Head of caudate nucleus (tissue), 42 donors: ENCODE measurements around the gene NACAD.

Source experiments
- DNase-seq, 42 donors: peaks; one replicate each; pipeline versions ENCODE4 v3.0.0 to v3.0.0-alpha.2; 2020 to 2021; ENCODE audit warnings: mixed read lengths in 7 of 42
- intact Hi-C: fragments of 100-400 bp; cut with DNase I; formaldehyde crosslinking; loops from one replicate; pipeline ENCODE4 v1.15.0; 2022

NACAD gene

DNA sequence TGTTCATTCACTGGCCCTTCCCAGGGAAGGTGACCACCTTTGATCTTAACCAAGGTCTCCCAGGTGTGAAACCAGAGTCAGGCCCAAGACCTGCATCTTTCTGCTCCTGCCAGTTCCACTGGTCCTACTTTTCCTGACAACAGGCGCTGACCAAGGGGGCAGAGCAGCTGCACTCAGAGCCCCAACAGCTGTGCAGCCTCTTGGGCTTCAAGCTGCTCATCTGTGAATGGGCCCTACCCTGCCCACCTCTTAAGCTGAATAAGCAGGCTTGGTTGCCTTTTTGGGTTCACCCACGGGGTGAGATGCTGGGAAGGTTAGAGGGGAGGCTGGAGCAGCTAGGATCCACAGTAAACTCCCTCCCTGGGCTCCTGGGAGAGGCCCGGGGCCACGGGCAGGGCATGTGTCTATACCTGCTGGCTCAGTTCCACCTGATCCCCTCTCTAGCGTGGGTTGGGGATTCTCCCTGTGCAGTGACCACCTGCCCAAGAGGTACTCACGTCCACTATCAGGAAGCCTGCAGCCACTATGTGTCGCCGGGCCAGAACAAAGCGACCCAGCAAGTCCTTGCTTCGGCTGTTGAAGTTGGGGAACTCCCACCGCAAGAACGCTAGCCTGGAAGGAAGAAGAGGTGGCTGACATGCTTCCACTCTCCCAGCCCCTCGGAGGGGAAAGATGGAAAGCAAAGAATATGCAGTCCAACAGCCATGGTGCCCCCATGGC, 12.2 kb upstream of the NACAD start:
- intact Hi-C loops = no loop called here
- DNase-seq = peak in 1 of 42 donors; percentile 15

DNA sequence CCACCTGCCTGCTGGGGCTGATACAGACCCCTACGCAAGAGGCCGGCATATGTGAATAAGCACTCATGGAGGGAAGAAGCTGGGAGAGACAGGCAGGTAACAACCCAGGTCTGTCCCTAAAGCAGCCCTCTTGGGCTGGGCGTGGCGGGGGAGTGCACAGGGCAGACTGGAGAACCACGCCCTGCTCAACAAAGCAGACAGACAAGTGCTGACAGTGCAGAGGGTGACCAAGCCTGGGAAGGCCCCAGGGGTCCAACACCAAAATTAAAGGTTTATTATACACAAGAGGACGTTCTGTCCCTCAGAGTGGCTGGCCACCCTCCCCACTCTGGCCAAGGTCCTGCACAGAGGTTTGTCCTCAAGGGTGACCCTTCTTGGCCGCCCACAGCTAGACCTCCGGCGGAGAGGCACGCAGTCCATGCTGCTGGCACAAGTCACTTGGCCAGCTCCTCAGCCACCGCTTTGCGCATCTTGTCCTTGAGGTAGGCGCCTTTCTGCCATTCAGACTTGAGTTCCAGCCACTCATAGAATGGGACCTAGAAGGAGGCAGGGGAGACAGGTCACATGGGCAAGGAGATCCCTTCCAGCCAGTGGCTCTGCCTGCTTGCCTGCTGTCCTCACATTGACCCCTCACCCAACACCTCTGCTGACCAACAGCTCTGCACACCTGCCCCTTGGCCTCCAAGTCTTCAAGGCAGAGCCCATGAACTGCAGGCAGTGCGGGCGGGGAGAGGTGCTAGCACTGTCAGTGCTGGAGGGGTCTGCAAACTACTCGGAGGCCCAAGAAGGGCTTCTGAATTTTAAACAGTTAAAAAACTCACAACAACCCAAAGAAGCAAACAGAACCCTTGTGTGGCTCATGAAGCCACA, 11.4 kb upstream of the NACAD start:
- intact Hi-C loops = no loop called here

DNA sequence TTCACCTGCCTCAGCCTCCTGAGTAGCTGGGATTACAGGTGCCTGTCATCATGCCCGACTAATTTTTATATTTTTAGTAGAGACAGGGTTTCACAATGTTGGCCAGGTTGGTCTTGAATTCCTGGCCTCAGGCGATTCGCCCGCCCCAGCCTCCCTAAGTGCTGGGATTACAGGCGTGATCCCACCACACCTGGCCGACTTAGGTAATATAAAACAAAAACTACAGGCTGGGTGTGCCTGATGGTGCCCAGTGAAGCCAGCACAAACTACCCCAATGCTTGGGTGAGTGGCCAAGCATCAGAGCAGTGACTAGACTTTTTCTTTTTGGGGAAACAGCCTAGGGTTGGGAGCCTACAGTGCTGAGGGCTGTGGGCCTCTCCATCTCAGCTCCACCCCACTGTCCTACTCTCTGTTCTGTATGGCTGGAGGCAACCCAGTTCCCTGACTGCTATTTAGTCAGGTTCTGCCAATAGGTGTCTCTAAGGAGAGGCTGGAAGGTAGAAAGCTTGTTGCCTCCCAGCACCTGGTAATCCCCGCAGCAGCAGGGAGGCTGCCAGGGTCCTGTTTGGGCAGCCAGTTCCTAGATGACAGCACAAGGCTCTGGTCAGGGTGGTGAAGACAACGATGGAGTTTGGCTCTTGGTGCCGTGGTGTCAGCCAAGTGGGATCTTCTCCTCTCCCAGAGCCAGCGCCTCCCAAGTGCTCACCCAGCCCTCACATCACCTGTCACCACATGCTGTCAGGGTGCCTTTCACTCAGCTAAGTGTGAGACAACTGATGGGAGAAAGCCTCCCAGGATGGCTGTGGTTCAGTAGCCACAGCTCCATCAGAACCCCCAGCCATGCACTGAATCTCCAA, 10.4 kb upstream of the NACAD start:
- peak in 1 of 42 donors; percentile 7 for DNase-seq
- intact Hi-C loops = no loop called here

More for the DNA sequence above, 11.4 kb upstream of the NACAD start:
- DNase-seq = peak in 2 of 42 donors; percentile 5 to 23

DNA sequence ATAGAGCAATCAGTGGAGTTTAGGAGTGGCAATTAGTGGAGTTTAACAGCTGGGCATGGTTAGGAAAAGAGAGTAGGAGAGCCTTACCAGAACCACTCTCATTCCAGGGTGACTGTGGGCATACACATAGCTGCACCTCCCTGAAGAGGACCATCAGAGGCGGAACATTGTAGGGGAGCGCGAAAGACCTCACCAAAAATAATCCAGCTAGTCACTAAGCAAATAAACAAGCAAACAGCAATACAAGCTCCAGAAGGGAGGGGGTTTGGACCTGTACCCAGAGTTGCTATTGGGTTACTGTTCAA, 4.1 kb upstream of the NACAD start:
- intact Hi-C loops = no loop called here

DNA sequence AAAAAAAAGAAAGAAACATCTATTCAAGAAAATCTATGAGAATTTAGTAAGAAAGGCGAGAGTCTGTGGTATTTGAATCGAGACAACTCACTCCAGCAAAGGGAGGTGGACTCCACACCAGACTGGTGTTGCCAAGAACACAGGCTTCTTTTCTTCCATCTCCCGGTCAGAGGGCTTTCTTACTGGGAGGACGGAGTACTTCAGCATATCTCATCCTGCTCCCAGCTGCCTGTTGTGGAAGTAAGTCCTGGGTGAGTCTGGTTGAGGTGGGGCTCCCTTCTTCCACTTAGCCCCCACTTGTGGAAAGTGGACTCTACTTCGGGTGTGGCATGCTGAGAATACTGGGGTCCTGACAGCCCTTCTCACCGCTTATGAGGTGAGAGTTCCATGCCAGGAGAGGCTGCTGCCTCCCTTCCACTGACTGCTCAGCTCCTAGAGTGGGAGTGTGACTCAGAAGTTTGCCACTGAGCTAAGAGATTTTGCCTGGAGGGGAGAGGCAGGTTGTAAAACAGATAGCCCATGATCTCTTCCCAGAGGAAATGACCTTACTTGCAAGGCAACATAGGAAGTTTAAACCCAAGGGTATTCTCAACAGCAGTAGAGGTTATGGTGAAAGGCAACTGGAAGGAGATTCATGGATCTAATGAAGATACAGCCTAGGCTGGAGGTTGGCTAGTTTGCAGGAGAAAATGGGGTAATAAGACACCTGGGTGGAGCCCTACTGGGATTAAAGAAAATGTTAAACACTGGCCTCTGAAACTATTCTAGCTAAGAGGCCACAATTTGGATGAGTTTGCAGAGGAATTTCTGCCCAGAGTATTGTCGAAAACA, 3.5 kb upstream of the NACAD start:
- DNase-seq = peak in 2 of 42 donors; percentile 19 to 21
- intact Hi-C loops = no loop called here

More for the DNA sequence above, 4.1 kb upstream of the NACAD start:
- peak in 2 of 42 donors; percentile 2 to 6 for DNase-seq

DNA sequence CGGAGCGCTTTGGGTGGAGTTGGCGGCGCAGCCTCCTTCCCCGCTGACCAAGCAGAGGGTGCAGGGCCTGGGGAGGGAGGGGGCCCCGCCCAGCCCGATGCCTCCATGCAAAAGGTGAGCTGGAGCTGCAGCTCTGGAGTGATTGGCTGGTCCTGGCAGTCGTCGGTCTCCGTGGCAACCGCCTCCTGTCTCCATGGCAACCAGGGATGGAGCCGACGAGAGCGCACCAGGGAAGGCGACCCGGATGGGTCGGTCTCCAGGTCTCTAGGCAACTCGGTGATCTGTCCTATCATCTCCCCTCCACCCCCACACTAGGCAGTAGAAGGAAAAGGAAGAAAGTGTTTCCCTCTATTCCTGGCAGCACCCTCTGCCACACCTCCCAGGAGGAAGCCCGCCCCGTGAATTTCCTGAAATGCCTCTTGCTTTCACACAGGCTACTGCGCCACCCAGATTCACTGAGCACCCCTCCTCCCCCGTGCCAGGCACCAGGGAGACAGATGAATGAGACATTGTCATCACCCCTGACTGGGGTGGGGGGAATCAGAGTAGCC, 647 bp upstream of the NACAD start:
- peak; percentile 94 to 99 (median 97) for DNase-seq
- intact Hi-C loops = loop anchor here (1.0 kb wide), 1 partner anchor 89 kb away; the partner anchor contains the start of gene CCM2

DNA sequence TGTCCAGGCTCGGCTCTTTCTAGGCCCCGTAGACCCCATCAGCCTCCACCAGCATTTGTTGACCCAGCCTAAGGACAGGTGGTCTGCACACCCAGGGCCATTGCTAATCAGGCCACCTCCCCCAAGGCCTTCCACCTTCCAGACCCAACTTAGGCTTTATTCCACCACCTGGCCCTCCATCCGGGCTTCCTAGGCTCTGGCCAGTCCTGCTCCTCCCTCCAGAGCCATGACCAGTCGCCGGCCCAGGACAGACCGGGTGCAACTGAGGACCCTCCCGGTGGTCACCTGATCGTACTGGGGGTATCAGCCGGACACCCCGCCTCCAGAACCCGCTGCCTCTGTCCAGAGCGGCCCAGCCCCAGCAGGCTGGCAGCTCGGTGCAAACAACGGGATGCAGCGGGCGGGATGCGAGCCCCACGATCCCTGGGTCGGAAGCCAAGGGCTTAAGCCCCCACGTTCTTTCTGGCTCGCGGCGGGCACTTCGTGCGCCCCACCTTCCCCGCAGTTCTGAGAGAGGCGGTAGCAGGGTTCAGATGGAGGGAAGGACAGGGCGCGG, 545 bp downstream of the NACAD start:
- intact Hi-C loops = no loop called here
- DNase-seq = peak in 1 of 42 donors; percentile 23

DNA sequence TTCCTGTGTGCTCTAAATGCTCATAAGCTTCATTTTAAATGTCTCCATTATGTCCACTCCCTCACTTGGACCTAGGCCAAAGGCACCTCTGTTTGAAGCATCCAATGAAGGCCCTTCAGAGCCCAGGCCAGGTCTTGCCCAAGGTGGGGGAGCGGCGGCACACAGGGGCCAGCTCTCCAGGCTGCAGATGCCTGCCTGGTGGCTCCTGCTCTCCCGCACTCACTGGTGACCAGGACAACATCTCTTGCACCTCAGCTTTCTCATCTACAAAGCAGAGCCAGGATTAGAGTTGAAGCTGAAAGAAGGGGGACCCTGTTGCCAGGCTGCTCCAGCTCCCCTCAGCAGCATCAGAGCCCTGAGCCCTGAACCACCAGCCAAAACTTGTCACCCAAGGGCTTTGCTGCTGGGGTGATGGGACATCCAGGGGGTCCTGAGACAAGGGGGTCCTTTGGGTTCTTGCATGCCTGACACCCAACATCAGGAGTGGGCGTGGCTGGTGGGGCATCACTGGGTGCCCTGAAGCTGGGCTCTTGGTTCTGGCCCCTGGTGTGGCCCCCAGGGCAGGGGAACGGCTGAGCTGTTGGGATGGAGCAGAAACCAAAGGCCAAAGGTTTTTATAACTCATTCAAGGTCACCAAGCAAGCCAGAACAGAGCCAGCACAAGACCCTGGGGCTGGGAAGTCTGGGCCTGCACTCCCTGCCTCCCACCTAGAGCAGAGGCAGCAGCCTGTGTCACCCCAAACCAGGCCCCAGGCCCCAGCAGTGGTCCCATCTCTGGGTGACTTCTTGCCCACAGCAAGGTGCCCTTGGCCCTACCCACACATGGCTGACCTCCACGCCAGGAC, 1.2 kb downstream of the NACAD start:
- intact Hi-C loops = no loop called here
- DNase-seq = no peak

DNA sequence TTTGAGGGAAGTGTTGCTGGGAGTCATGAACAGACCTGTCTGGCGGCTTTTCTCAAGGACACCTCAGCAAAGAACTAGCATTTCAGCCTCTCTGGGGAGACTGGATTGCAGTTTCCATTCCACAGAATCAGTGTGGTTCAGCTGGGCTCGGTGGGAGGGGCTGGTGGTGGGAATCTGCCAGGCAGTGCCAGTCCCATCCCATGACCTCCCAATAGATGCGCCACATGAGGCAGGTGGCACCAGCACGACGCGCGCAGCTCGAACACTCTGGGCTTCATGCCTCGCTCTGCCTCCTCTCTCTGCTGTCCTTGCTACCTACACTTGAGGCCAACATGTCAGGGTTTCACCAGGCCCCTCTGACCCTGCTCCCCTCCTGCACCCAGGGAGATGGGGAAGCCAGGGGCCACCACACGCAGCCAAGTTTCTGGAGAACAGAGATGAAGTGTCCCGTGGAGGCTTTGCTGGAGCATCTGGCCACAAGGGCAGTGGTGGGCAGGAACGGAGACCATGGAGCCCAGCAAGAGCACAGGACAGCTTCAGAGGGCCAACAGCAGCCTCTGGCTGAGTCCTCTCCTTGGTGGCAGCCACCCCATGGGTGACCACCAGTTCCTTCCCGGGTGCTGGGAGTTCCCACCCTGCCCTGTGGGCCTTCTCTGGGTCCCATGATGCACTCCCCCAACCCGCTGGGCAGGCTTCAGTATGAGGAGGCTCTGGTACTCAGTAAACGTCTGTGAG, 2.3 kb downstream of the NACAD start:
- peak; percentile 51 to 94 (median 82) for DNase-seq
- intact Hi-C loops = no loop called here

DNA sequence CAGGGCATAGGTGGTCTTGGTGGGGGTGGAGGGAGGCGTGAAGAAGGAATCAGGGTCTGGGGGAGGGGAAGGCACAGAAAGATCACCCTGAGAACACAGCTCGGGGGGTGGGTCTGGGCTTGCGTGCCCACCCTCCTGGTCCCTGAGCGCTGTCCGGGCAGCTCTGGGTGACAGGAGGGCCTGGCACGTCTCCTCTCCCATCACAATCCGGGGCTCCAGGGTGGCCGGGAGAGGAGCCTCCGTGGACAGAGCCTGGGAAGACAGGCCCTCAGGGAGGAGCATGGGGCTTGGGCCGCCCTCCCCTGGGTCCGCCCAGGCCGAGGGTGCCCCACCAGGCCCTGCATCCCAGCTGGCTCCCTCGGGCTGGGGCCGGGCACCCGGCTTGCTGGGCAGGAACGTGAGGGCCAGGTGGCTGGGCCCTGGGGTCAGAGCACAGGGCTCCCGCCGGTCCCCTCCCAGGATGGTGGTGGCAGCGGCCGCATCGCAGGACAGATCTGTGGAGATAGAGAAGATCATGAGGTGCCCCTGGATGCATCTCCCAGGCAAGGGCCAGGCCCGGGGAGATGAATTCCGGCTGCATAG, 3.1 kb downstream of the NACAD start:
- intact Hi-C loops = no loop called here
- no peak for DNase-seq

DNA sequence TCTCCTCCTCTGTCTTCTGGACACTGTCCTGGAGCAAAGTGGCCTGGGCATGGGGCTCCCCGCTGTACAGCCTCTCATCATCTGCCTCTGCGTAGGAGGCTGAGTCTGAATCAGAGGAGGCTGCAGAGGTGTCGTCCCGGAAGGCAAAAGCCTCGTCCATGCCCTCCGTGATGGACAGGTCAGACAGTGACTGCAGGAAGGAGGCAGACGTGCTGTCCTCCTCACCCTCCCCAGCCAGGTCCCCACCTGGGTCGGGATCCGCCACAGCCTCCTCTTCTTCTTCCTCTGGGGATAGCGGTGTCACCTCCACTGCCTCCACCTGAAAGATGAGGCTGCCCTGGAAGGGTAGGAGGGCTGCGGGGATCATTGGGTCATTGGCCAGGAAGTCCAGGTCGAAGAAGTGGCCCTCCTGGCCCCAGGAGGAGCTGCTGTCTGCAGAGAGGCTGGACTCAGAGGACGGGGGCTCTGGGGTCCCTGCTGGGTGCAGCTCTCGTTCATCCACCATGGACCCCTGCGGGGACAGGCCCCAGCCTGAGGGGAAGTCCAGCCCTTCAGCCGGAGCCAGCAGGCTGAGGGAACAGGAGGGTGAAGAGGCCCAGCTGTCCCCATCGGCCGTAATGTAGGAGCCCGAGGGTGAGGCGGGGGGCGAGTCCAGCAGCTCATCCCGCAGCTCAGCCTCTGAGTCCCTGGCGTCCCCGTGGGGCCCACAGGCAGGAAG, 3.7 kb downstream of the NACAD start:
- DNase-seq = peak in 1 of 42 donors; percentile 27
- intact Hi-C loops = no loop called here

DNA sequence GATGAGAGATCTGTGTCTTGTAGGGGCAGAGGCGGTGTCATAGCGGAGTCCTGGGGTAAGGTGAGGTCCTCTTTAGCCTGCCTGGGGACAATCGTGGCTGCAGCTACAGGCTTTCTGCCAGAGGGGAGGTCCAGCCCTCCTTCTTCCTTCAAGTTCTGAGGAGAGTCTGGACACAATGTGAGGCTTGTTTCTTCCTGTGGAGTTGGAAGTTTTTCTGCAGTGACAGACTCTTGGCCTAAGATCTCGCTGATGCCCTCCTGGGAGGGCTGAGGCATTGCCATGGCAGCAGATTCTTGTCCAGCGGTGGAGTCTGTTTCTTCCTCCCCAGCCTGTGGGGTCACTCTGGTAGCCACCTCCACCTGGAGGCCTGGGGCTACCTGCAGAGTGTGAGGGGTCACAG, 4.4 kb downstream of the NACAD start:
- peak in 2 of 42 donors; percentile 27 to 30 for DNase-seq
- intact Hi-C loops = no loop called here

DNA sequence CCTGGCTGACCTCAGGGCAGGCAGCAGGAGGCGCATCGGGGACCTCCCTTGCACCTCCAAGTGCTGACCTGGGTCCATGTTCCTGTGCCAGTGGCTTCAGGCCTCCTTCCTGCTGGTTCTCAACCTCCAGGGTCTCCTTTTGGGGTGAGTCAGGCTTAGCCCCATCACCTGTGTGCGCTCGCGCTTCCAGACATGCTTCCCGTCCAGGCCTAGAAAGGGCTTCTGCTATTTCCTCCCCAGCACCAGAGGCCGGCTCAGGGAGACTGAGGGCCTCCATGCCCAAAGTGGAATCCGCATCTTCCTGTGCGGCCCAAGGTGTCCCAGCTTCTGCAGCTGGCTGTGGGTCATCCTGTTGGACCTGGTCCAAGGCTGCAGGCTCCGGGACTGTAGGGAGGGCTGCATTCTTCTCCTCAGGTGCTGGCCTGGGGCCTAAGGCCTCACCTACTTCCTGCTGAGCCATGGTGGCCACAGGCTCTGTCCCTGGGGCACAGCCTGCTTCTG, 5.9 kb downstream of the NACAD start:
- intact Hi-C loops = no loop called here
- peak in 3 of 42 donors; percentile 28 to 38 (median 33) for DNase-seq

DNA sequence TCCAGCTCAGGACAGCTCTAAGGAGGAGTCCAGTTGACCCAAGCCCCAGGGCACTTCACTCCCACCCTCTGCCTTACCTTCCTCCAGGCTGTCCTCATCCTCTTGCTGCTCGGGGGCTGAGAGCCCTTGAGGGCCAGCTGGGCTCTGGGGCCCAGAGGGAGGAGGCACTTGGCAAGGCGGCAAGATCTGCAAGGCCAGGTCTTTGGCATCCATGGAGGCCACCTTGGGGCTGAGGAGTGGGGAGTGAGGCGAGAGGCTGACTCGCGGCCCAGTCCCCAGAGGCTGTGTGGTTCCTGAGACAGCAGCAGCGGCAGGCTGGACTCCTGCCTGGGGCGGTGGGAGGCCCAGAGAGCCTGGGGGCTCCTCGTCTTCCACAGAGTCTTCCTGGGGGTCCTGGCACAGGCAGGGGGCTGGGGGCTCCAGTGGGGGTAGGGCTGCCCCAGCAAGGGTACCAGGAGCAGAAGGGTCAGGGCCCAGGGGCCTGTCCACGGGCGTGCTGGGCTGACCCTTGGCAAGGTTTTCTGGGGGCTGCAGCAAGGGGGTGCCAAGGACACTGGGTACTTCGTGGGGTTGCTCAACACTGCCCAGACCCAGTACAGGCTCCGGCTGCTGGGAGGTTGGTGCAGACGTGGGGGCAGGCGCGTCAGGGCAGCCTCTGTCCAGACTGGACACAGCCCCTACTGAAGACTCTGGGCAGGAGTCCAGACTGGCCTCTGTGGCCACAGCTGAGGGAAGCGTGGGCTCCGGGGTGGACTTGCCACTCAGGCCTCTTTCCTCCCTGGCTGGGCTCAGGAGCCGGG, 6.5 kb downstream of the NACAD start:
- intact Hi-C loops = no loop called here
- DNase-seq = peak in 39 of 42 donors; percentile 46 to 90 (median 80)

DNA sequence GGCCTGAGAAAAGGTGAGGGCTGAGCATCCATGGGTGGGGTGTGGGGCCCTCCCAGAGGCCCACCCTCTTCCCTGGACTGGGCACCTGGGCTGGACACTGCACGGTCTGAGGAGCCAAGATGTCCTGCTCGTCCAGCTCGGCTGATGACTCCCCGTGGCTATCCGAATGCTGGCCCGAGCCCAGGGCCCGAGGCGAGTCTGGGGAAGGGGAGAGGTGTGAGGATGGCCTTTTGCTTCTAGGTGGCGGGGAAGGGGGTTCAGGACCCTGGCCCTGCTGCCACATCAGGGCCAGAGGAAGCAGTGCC, 7.1 kb downstream of the NACAD start:
- DNase-seq = peak in 3 of 42 donors; percentile 28 to 33 (median 28)
- intact Hi-C loops = no loop called here
